ENCODE results near the gene RTBDN. TPM values are rescaled to one million over a fixed set of nuclear protein-coding genes. Genes with fewer than 3 reads are reported as not detected.

Gene RTBDN
- polyA plus RNA-seq, 1 of the 3 experiments (the other 2 are of a cell fraction), result 0.72 TPM

GRCh38 chr19:12856653-12857052 lies 22.3 kb upstream of the RTBDN start:
- CTCF ChIA-PET, result interaction anchor here (2.5 kb wide), 1 partner anchor 9 kb away, joined by 20 read pairs; no protein-coding TSS in a partner anchor
- Histone ChIP-seq H3K4me1 (ENCODE audit: control insufficient read depth in 1 of 2, insufficient read depth in 2 of 2, low read depth in 1 of 2, low read length in 1 of 2) (no peaks in the 10 kb centered on the region), H2AFZ (ENCODE audit: low read depth) (no peak overlapping the region), H3K36me3 (replicated peaks in 1 of 2; ENCODE audit: control insufficient read depth in 1 of 2, insufficient read depth in 2 of 2, low read length in 1 of 2) (no peaks in the 10 kb centered on the region), H3K4me2 (no peak overlapping the region), H3K79me2 (ENCODE audit: insufficient read depth) (no peaks in the 10 kb centered on the region), H3K9me2 (no peaks in the 10 kb centered on the region), H3K9me3 (no peaks in the 10 kb centered on the region), H3K27me3 (ENCODE audit: insufficient read depth) (no peaks in the 10 kb centered on the region), H3K9ac (no peak overlapping the region), H3F3A (replicated peaks; ENCODE audit: insufficient read depth) (peaks cover 6% of the 10 kb centered on the region), H3K4me3 (ENCODE audit: low read depth in 2 of 2, low read length in 1 of 2) (no peak overlapping the region), H4K20me1 (ENCODE audit: insufficient read depth) (no peaks in the 10 kb centered on the region), H3K27ac (ENCODE audit: low read depth in 2 of 2, low read length in 1 of 2) (no peak overlapping the region)
- TF ChIP-seq, protein P1, sequence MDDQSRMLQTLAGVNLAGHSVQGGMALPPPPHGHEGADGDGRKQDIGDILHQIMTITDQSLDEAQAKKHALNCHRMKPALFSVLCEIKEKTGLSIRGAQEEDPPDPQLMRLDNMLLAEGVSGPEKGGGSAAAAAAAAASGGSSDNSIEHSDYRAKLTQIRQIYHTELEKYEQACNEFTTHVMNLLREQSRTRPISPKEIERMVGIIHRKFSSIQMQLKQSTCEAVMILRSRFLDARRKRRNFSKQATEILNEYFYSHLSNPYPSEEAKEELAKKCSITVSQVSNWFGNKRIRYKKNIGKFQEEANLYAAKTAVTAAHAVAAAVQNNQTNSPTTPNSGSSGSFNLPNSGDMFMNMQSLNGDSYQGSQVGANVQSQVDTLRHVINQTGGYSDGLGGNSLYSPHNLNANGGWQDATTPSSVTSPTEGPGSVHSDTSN (IDR thresholded peaks at IDR 0.05), result no peak
- no peak for TF ChIP-seq GATA2 (CRISPR knock-in tag; IDR thresholded peaks at IDR 0.05)
- no peak for TF ChIP-seq NRF1 (IDR thresholded peaks at IDR 0.05; ENCODE audit: low read depth, low read length)
- no peak for TF ChIP-seq POLR2AphosphoS5 (IDR thresholded peaks at IDR 0.05; ENCODE audit: low read depth, low read length)
- no peak for TF ChIP-seq MEF2A (IDR thresholded peaks at IDR 0.05; ENCODE audit: borderline replicate concordance, low read depth)
- TF ChIP-seq FOXJ3 (CRISPR knock-in tag; IDR thresholded peaks at IDR 0.05), result no peak
- no peak for TF ChIP-seq IRF3 (IDR thresholded peaks at IDR 0.05; ENCODE audit: low read depth, low read length)
- POLR2A ChIA-PET, result no interaction called here
- DNase-seq, result no peak
- WGBS (ENCODE audit: low lambda C conversion rate), result 88% methylated on average over 1 of the region's 1 CpG

GRCh38 chr19:12847159-12848139 lies 13.1 kb upstream of the RTBDN start:
- POLR2A ChIA-PET, result interaction anchor here (0.6 to 1.7 kb wide), 4 partner anchors 19 to 70 kb away, joined by 3 to 5 read pairs (median 4); no protein-coding TSS in a partner anchor

More at GRCh38 chr19:12847159-12848139, 13.1 kb upstream of the RTBDN start:
- H3K79me2 ChIP-seq (ENCODE audit: insufficient read depth), result no peaks in the 10 kb centered on the region
- TF ChIP-seq MEF2A (IDR thresholded peaks at IDR 0.05; ENCODE audit: borderline replicate concordance, low read depth) (no peak), ELF1 (IDR thresholded peaks at IDR 0.05) (no peak), TAF1 (IDR thresholded peaks at IDR 0.05; ENCODE audit: borderline replicate concordance, low read depth, low read length) (no peak), RCOR1 (IDR thresholded peaks at IDR 0.05; ENCODE audit: low read length) (no peak; the same call in 1 of the 2 replicates), RAD21 (IDR thresholded peaks at IDR 0.05; ENCODE audit: low read length) (peak; percentile 89), ZBTB33 (IDR thresholded peaks at IDR 0.05; ENCODE audit: borderline replicate concordance, low read depth) (no peak), FOSL2 (IDR thresholded peaks at IDR 0.05; ENCODE audit: borderline replicate concordance, low read depth) (no peak), SMC3 (IDR thresholded peaks at IDR 0.05; ENCODE audit: low read depth, low read length) (peak; percentile 77), MXI1 (IDR thresholded peaks at IDR 0.05; ENCODE audit: low read depth, low read length) (peak; percentile 55), NRF1 (IDR thresholded peaks at IDR 0.05; ENCODE audit: low read depth, low read length) (peak; percentile 45; the same call in 1 of the 2 replicates)
- TF ChIP-seq, protein P2, sequence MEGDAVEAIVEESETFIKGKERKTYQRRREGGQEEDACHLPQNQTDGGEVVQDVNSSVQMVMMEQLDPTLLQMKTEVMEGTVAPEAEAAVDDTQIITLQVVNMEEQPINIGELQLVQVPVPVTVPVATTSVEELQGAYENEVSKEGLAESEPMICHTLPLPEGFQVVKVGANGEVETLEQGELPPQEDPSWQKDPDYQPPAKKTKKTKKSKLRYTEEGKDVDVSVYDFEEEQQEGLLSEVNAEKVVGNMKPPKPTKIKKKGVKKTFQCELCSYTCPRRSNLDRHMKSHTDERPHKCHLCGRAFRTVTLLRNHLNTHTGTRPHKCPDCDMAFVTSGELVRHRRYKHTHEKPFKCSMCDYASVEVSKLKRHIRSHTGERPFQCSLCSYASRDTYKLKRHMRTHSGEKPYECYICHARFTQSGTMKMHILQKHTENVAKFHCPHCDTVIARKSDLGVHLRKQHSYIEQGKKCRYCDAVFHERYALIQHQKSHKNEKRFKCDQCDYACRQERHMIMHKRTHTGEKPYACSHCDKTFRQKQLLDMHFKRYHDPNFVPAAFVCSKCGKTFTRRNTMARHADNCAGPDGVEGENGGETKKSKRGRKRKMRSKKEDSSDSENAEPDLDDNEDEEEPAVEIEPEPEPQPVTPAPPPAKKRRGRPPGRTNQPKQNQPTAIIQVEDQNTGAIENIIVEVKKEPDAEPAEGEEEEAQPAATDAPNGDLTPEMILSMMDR (IDR thresholded peaks at IDR 0.05), result peak; percentile 93
- no peaks in the 10 kb centered on the region for H4K20me1 ChIP-seq (ENCODE audit: insufficient read depth)
- H3K4me1 ChIP-seq (ENCODE audit: control insufficient read depth in 1 of 2, insufficient read depth in 2 of 2, low read depth in 1 of 2, low read length in 1 of 2), result peaks cover 0 to 2% of the 10 kb centered on the region in 2 experiments; a peak in 1 of 4 replicates
- CTCF ChIA-PET, result interaction anchor here (0.5 to 4.9 kb wide), 56 partner anchors 8 to 1134 kb away, joined by 3 to 69 read pairs (median 4); partner anchors contain the start of genes BEST2, DNASE2, FARSA and FBXW9
- H3K27me3 ChIP-seq (ENCODE audit: insufficient read depth), result no peaks in the 10 kb centered on the region
- peak overlapping the region in 1 of 2 experiments; percentile 31; a peak in 1 of 4 replicates for H3K4me3 ChIP-seq (ENCODE audit: low read depth in 2 of 2, low read length in 1 of 2)
- peak; percentile 95 for DNase-seq
- H3K9me3 ChIP-seq, result no peaks in the 10 kb centered on the region
- no peak overlapping the region for H3K9ac ChIP-seq
- 53% methylated on average over 31 of the region's 69 CpGs for WGBS (ENCODE audit: low lambda C conversion rate)
- no peaks in the 10 kb centered on the region for H3K9me2 ChIP-seq
- no peaks in the 10 kb centered on the region for H3K36me3 ChIP-seq (replicated peaks in 1 of 2; ENCODE audit: control insufficient read depth in 1 of 2, insufficient read depth in 2 of 2, low read length in 1 of 2)
- no peak overlapping the region; a peak in 1 of 4 replicates for H3K27ac ChIP-seq (ENCODE audit: low read depth in 2 of 2, low read length in 1 of 2)
- peak overlapping the region; percentile 24; the same call in 1 of the 2 replicates for H3K4me2 ChIP-seq
- H3F3A ChIP-seq (replicated peaks; ENCODE audit: insufficient read depth), result no peaks in the 10 kb centered on the region
- peak overlapping the region; percentile 4; the same call in 1 of the 2 replicates for H2AFZ ChIP-seq (ENCODE audit: low read depth)

All from SK-N-SH (cell line).